HepG2 (cell line): Measurements from ENCODE around the gene REEP6. TPM values are rescaled to one million over a fixed set of nuclear protein-coding genes. Genes with fewer than 3 reads are reported as not detected.

Experiments
- ARNTL ChIP-seq: sonication (generic); formaldehyde crosslinking; IDR thresholded peaks from 2 replicates; pipeline ENCODE4 v1.4.0; 2020; ENCODE audit warnings: mild to moderate bottlenecking, missing genetic modification reagents
- ATF1 ChIP-seq: IDR thresholded peaks from 2 replicates; pipeline ENCODE4 v1.6.1; 2016; ENCODE audit warnings: mild to moderate bottlenecking, control low read depth
- GATA4 ChIP-seq: sonication (generic); IDR thresholded peaks from 2 replicates; pipeline ENCODE4 v1.6.1; 2016; ENCODE audit warnings: antibody characterized with exemption, low read depth, borderline replicate concordance
- GLI4 ChIP-seq: sonication (generic); formaldehyde crosslinking; IDR thresholded peaks from 2 replicates; pipeline ENCODE4 v1.5.1; 2020; ENCODE audit warnings: missing genetic modification reagents, mild to moderate bottlenecking, moderate library complexity, borderline replicate concordance
- HNRNPLL ChIP-seq: fragments of 200-400 bp; formaldehyde crosslinking; IDR thresholded peaks from 2 replicates; pipeline ENCODE4 v1.6.1; 2017; ENCODE audit warnings: mild to moderate bottlenecking, low read depth, low read length; ENCODE audit not compliant: poor library complexity, severe bottlenecking
- IRX3 ChIP-seq: sonication (generic); formaldehyde crosslinking; IDR thresholded peaks from 2 replicates; pipeline ENCODE4 v1.8.1; 2023; ENCODE audit warnings: mild to moderate bottlenecking, low read depth, missing genetic modification reagents, borderline replicate concordance
- KLF9 ChIP-seq: IDR thresholded peaks from 2 replicates; pipeline ENCODE4 v1.6.1; 2016; ENCODE audit warnings: low read depth
- MAFG ChIP-seq: sonication (generic); formaldehyde crosslinking; IDR thresholded peaks from 2 replicates; pipeline ENCODE4 v1.5.1; 2020; ENCODE audit warnings: mild to moderate bottlenecking, missing genetic modification reagents
- RFX5 ChIP-seq: IDR thresholded peaks from 2 replicates; pipeline ENCODE4 v1.6.1; 2011; ENCODE audit warnings: low read depth, low read length, improper control_type of control experiment
- SSRP1 ChIP-seq: IDR thresholded peaks from 2 replicates; pipeline ENCODE4 v1.6.1; 2016; ENCODE audit warnings: control low read depth
- SUZ12 ChIP-seq: fragments of 150-350 bp; IDR thresholded peaks from 2 replicates; pipeline ENCODE4 v1.6.1; 2014; ENCODE audit warnings: low read depth, low read length
- TBL1XR1 ChIP-seq: fragments of 150-350 bp; IDR thresholded peaks from 2 replicates; pipeline ENCODE4 v1.6.1; 2014; ENCODE audit warnings: borderline replicate concordance, low read length; ENCODE audit not compliant: partially characterized antibody
- TBX3 ChIP-seq: fragments of 450-650 bp; IDR thresholded peaks from 2 replicates; pipeline ENCODE4 v1.6.1; 2017; ENCODE audit warnings: antibody characterized with exemption, mild to moderate bottlenecking, inconsistent platforms, borderline replicate concordance
- ZBTB7B ChIP-seq: sonication (generic); formaldehyde crosslinking; IDR thresholded peaks from 2 replicates; pipeline ENCODE4 v1.4.0; 2020; ENCODE audit warnings: missing genetic modification reagents
- ZNF329 ChIP-seq: sonication (generic); formaldehyde crosslinking; IDR thresholded peaks from 2 replicates; pipeline ENCODE4 v1.9.0; 2021; ENCODE audit warnings: low read depth, mild to moderate bottlenecking, missing genetic modification reagents
- ZNF570 ChIP-seq: sonication (generic); formaldehyde crosslinking; IDR thresholded peaks from 2 replicates; pipeline ENCODE4 v1.4.0; 2020; ENCODE audit warnings: mild to moderate bottlenecking, missing genetic modification reagents, borderline replicate concordance
- ZNF839 ChIP-seq: sonication (generic); formaldehyde crosslinking; IDR thresholded peaks from 2 replicates; pipeline ENCODE4 v1.4.0; 2020; ENCODE audit warnings: missing genetic modification reagents, mild to moderate bottlenecking, borderline replicate concordance
- polyA plus RNA-seq, 8 experiments: library from polyadenylated mRNA; depleted of rRNA in 3 of 8; stranded (reverse) in 7 of 8; unstranded in 1 of 8; fragments of >200 nt; fragmentation: Illumina TruSeq in 4 of 8; extraction: Trizol in 4 of 8; gene quantifications; 2 replicates each; pipeline versions ENCODE4 v1.2.1 to v1.2.3, GENCODE V29; 2011 to 2016; ENCODE audit warnings: low read depth in 4 of 8, missing spikeins in 1 of 8, mixed read lengths in 1 of 8; ENCODE audit not compliant: insufficient read depth in 1 of 8
- total RNA-seq, 5 experiments: library from RNA; depleted of rRNA; stranded (reverse); fragments of >200 nt; fragmentation: Illumina TruSeq; extraction: Trizol; gene quantifications; 2 replicates each; pipeline ENCODE4 v1.2.3, GENCODE V29; 2016; ENCODE audit warnings: low read depth in 1 of 5
- TF ChIP-seq, protein P1 (sequence below): sonication (generic); formaldehyde crosslinking; IDR thresholded peaks from 2 replicates; pipeline ENCODE4 v1.5.1; 2020; ENCODE audit warnings: missing genetic modification reagents, mild to moderate bottlenecking, borderline replicate concordance
- TF ChIP-seq, protein P2 (sequence below): sonication (generic); formaldehyde crosslinking; IDR thresholded peaks from 2 replicates; pipeline ENCODE4 v1.4.0; 2020; ENCODE audit warnings: mild to moderate bottlenecking, missing genetic modification reagents
- TF ChIP-seq, protein P3 (sequence below): IDR thresholded peaks from 2 replicates; pipeline ENCODE4 v1.6.1; 2016; ENCODE audit warnings: missing biosample characterization, missing genetic modification reagents, low read depth

The REEP6 gene
- total and polyA plus RNA-seq, 2 of the 13 experiments (the other 11 are each of a cell fraction or from before 2014, with no cell fraction given): 10.0 to 28.8 TPM

DNA sequence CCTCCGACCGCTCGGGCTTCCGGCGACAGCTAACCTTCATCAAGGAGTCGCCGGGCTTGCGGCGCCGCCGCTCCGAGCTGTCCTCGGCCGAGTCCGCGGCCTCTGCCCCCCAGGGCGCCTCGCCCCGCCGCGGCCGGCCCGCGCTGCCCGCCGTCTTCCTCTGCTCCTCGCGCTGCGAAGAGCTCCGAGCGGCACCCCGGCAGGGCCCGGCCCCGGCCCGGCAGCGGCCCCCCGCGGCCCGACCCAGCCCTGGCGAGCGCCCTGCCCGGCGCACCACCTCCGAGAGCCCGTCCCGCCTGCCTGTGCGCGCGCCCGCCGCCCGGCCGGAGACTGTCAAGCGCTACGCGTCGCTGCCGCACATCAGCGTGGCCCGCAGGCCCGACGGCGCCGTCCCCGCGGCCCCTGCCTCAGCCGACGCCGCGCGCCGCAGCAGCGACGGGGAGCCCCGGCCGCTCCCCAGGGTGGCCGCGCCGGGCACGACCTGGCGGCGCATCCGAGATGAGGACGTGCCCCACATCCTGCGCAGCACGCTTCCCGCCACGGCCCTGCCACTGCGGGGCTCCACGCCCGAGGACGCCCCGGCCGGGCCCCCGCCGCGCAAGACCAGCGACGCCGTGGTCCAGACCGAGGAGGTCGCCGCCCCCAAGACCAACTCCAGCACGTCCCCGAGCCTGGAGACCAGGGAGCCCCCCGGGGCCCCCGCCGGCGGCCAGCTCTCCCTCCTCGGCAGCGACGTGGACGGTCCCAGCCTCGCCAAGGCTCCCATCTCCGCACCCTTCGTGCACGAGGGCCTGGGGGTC, 21.5 kb upstream of the REEP6 start (continued):
- TF ChIP-seq ZBTB7B (CRISPR knock-in tag): peak; percentile 35; the same call in 1 of the 2 replicates
- TF ChIP-seq HNRNPLL: no peak
- no peak for TF ChIP-seq TBX3
- no peak for TF ChIP-seq SUZ12
- TF ChIP-seq ARNTL: no peak
- no peak for TF ChIP-seq KLF9 (CRISPR knock-in tag)
- no peak for TF ChIP-seq MAFG (CRISPR knock-in tag)
- TF ChIP-seq RFX5: no peak
- TF ChIP-seq, protein P1, sequence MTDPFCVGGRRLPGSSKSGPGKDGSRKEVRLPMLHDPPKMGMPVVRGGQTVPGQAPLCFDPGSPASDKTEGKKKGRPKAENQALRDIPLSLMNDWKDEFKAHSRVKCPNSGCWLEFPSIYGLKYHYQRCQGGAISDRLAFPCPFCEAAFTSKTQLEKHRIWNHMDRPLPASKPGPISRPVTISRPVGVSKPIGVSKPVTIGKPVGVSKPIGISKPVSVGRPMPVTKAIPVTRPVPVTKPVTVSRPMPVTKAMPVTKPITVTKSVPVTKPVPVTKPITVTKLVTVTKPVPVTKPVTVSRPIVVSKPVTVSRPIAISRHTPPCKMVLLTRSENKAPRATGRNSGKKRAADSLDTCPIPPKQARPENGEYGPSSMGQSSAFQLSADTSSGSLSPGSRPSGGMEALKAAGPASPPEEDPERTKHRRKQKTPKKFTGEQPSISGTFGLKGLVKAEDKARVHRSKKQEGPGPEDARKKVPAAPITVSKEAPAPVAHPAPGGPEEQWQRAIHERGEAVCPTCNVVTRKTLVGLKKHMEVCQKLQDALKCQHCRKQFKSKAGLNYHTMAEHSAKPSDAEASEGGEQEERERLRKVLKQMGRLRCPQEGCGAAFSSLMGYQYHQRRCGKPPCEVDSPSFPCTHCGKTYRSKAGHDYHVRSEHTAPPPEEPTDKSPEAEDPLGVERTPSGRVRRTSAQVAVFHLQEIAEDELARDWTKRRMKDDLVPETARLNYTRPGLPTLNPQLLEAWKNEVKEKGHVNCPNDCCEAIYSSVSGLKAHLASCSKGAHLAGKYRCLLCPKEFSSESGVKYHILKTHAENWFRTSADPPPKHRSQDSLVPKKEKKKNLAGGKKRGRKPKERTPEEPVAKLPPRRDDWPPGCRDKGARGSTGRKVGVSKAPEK: no peak
- TF ChIP-seq IRX3 (CRISPR knock-in tag): no peak
- TF ChIP-seq GLI4: no peak
- no peak for TF ChIP-seq TBL1XR1
- TF ChIP-seq SSRP1 (CRISPR knock-in tag): no peak
- TF ChIP-seq ZNF329 (CRISPR knock-in tag): no peak
- TF ChIP-seq ZNF570 (CRISPR knock-in tag): no peak
- no peak for TF ChIP-seq ATF1 (CRISPR knock-in tag)
- no peak for TF ChIP-seq ZNF839 (CRISPR knock-in tag)
- no peak for TF ChIP-seq GATA4
- TF ChIP-seq, protein P2, sequence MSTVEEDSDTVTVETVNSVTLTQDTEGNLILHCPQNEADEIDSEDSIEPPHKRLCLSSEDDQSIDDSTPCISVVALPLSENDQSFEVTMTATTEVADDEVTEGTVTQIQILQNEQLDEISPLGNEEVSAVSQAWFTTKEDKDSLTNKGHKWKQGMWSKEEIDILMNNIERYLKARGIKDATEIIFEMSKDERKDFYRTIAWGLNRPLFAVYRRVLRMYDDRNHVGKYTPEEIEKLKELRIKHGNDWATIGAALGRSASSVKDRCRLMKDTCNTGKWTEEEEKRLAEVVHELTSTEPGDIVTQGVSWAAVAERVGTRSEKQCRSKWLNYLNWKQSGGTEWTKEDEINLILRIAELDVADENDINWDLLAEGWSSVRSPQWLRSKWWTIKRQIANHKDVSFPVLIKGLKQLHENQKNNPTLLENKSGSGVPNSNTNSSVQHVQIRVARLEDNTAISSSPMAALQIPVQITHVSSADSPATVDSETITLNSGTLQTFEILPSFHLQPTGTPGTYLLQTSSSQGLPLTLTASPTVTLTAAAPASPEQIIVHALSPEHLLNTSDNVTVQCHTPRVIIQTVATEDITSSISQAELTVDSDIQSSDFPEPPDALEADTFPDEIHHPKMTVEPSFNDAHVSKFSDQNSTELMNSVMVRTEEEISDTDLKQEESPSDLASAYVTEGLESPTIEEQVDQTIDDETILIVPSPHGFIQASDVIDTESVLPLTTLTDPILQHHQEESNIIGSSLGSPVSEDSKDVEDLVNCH (CRISPR knock-in tag): no peak
- TF ChIP-seq, protein P3, sequence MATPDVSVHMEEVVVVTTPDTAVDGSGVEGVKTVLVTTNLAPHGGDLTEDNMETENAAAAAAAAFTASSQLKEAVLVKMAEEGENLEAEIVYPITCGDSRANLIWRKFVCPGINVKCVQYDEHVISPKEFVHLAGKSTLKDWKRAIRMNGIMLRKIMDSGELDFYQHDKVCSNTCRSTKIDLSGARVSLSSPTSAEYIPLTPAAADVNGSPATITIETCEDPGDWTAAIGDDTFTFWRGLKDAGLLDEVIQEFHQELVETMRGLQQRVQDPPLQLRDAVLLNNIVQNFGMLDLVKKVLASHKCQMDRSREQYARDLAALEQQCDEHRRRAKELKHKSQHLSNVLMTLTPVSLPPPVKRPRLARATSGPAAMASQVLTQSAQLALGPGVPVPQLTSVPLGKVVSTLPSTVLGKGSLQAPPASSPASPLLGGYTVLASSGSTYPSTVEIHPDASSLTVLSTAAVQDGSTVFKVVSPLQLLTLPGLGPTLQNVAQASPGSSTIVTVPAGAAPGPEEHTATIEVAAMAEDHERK (CRISPR knock-in tag): no peak
